ENCODE data around the gene SLC26A9. TPM values are rescaled to one million over a fixed set of nuclear protein-coding genes. Genes with fewer than 3 reads are reported as not detected.

SLC26A9 gene, protein sequence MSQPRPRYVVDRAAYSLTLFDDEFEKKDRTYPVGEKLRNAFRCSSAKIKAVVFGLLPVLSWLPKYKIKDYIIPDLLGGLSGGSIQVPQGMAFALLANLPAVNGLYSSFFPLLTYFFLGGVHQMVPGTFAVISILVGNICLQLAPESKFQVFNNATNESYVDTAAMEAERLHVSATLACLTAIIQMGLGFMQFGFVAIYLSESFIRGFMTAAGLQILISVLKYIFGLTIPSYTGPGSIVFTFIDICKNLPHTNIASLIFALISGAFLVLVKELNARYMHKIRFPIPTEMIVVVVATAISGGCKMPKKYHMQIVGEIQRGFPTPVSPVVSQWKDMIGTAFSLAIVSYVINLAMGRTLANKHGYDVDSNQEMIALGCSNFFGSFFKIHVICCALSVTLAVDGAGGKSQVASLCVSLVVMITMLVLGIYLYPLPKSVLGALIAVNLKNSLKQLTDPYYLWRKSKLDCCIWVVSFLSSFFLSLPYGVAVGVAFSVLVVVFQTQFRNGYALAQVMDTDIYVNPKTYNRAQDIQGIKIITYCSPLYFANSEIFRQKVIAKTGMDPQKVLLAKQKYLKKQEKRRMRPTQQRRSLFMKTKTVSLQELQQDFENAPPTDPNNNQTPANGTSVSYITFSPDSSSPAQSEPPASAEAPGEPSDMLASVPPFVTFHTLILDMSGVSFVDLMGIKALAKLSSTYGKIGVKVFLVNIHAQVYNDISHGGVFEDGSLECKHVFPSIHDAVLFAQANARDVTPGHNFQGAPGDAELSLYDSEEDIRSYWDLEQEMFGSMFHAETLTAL
- 0.45 and 2.5 TPM in 2 replicates for total RNA-seq (ENCODE audit: low replicate concordance)
- long read RNA-seq, partial matches to known transcripts = 0 of 1 reads
- long read RNA-seq, other reads (novel, unspliced or antisense) = 1 of 1 reads

DNA sequence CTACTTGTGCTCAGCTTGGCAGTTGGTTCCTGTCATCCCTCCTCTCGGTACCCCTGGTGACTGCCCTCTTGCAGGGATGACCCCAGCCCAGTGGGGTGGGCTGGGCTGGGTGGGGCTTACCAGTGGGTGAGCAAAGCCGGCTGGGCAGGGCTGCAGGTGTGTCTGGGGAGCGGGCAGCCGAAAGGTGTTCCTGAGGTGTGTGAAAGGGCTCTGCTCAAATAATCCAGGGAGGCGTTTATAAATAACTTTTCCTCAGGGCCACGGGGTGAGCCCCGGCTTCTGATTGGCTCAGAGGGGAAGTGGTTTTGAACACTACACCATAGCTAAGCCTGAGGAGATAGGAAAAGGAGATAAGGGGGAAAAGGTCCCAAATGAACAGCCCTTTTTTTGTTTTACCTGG is at the start of gene SLC26A9:
TSS of gene SLC26A9 (minus strand) at position 212 of the 400 bp plus-strand sequence. CDS start 7,636 bp downstream, outside the sequence.
- TF ChIP-seq, protein P1, sequence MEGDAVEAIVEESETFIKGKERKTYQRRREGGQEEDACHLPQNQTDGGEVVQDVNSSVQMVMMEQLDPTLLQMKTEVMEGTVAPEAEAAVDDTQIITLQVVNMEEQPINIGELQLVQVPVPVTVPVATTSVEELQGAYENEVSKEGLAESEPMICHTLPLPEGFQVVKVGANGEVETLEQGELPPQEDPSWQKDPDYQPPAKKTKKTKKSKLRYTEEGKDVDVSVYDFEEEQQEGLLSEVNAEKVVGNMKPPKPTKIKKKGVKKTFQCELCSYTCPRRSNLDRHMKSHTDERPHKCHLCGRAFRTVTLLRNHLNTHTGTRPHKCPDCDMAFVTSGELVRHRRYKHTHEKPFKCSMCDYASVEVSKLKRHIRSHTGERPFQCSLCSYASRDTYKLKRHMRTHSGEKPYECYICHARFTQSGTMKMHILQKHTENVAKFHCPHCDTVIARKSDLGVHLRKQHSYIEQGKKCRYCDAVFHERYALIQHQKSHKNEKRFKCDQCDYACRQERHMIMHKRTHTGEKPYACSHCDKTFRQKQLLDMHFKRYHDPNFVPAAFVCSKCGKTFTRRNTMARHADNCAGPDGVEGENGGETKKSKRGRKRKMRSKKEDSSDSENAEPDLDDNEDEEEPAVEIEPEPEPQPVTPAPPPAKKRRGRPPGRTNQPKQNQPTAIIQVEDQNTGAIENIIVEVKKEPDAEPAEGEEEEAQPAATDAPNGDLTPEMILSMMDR (conservative IDR thresholded peaks at IDR 0.05) = no peak
- peaks cover 14% of the 10 kb centered on the region for H3K4me1 Mint-ChIP-seq (ENCODE audit: unreplicated experiment)
- H3K4me3 Mint-ChIP-seq = no peak within 1 kb of the TSS
- H3K27ac Mint-ChIP-seq = no peak within 1 kb of the TSS
- H3K9me3 Mint-ChIP-seq = no peaks in the 10 kb centered on the region
- H3K36me3 Mint-ChIP-seq = no peaks in the 10 kb centered on the region
- H3K27me3 Mint-ChIP-seq = peaks cover 34% of the 10 kb centered on the region
- DNase-seq (ENCODE audit: extremely low spot score, unreplicated experiment) = no peak

DNA sequence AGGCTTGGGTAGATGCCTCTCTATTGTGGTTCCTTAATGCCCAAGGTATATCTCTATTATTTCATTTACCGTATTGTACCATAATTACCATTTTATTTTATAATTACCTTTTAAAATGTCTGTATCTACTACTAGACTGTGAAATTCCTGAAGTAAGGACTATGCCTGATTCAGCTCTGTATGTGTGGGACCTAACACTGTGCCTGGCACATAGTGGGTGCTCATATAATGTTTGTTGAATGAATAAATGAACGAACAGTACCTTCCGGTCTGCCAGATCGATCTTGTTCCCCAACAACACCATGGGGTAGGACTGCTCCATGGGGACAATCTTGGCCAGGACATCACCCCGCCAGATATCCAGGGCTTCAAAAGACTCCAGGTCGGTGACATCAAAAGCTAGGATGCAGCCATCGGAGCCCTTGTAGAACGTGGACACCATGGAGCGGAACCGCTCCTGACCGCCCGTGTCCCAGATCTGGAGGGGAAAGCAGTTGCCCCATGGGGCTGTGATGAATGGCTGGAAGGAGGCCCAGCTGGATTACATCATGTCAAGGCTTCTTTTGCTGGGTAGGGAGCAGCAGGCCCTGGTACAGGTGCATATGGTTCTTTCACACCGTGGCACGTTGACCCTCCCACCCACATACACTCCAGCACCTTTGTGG is 49.1 kb upstream of the SLC26A9 start:
- H3K4me3 Mint-ChIP-seq = no peak overlapping the region
- DNase-seq (ENCODE audit: extremely low spot score, unreplicated experiment) = no peak
- no peaks in the 10 kb centered on the region for H3K9me3 Mint-ChIP-seq
- TF ChIP-seq, protein P1 (conservative IDR thresholded peaks at IDR 0.05) = no peak
- H3K27me3 Mint-ChIP-seq = peaks cover 20% of the 10 kb centered on the region
- H3K27ac Mint-ChIP-seq = no peak overlapping the region
- peaks cover 8% of the 10 kb centered on the region for H3K4me1 Mint-ChIP-seq (ENCODE audit: unreplicated experiment)
- H3K36me3 Mint-ChIP-seq = no peaks in the 10 kb centered on the region

DNA sequence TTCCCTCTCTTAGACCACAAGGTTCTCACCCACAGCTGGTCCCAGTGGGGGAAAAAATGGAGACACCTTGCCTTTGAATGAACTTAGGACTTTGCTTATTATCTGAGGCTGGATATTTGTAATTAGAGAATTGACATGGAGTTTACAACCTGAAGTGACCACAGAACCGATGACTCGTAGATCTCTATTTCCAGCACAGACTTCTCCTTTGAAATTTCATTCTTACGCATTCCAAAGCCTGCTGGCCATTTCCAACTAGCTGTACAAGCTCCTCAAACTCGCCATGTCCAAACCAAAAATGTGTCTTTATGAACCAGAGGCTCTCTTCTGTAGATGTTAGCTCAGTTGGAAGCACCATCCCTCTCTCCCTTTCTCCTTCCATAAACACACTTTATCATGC is 48.0 kb upstream of the SLC26A9 start:
- H3K36me3 Mint-ChIP-seq = no peaks in the 10 kb centered on the region
- H3K4me3 Mint-ChIP-seq = no peak overlapping the region
- H3K9me3 Mint-ChIP-seq = no peaks in the 10 kb centered on the region
- H3K27me3 Mint-ChIP-seq = peaks cover 16% of the 10 kb centered on the region
- TF ChIP-seq, protein P1 (conservative IDR thresholded peaks at IDR 0.05) = no peak
- DNase-seq (ENCODE audit: extremely low spot score, unreplicated experiment) = no peak
- peaks cover 16% of the 10 kb centered on the region for H3K4me1 Mint-ChIP-seq (ENCODE audit: unreplicated experiment)
- no peak overlapping the region for H3K27ac Mint-ChIP-seq

DNA sequence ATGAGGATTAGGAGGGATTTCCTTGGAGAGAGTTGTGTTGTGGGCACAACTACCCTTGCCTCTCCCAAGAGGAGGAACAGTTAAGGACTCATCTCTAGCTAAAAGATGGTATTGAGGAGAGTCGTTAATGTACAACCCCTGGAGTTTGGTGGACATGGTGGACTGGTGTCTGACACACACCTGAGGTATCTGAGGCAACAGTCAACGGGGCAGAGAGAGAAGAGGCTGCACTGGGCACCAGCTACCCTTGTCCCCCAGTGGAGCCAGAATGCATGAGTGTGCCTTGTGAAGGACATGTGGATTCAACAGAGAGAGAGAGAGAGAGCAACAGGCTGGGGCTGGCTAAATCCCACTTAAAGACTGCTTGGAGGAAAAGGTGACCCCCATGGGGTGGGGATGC is 47.0 kb upstream of the SLC26A9 start:
- DNase-seq (ENCODE audit: extremely low spot score, unreplicated experiment) = no peak
- H3K27ac Mint-ChIP-seq = no peak overlapping the region
- no peaks in the 10 kb centered on the region for H3K36me3 Mint-ChIP-seq
- no peak overlapping the region for H3K4me3 Mint-ChIP-seq
- TF ChIP-seq, protein P1 (conservative IDR thresholded peaks at IDR 0.05) = no peak
- peaks cover 16% of the 10 kb centered on the region for H3K4me1 Mint-ChIP-seq (ENCODE audit: unreplicated experiment)
- no peaks in the 10 kb centered on the region for H3K9me3 Mint-ChIP-seq
- H3K27me3 Mint-ChIP-seq = peaks cover 16% of the 10 kb centered on the region

DNA sequence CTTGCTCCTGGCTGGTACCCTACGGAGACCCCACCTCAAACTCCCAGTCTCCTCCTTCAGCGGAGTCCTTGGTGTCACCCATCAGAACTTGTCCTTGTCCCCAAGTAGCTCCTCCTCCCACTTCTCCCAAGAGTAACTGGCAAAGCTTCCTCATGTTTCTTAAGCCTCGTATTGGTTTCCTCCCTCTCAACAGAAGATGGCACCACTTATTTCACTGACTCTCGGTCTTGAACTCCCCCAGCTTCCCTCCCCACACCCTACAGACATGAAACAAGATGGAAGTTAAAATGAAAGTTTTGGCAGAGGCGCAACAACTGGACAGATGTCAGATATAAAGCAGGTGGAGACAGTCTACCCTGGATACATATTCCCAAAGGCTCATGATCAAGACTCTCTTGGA is 46.5 kb upstream of the SLC26A9 start:
- Mint-ChIP-seq H3K4me1 (ENCODE audit: unreplicated experiment) (peaks cover 15% of the 10 kb centered on the region), H3K27me3 (peaks cover 16% of the 10 kb centered on the region), H3K36me3 (no peaks in the 10 kb centered on the region), H3K9me3 (no peaks in the 10 kb centered on the region), H3K27ac (no peak overlapping the region), H3K4me3 (no peak overlapping the region)
- no peak for DNase-seq (ENCODE audit: extremely low spot score, unreplicated experiment)
- TF ChIP-seq, protein P1 (conservative IDR thresholded peaks at IDR 0.05) = no peak
